Mucosa of descending colon (tissue), 3 donors: ENCODE results near the gene CST1. TPM values are rescaled to one million over a fixed set of nuclear protein-coding genes. Genes with fewer than 3 reads are reported as not detected.
"Not testable (repeated sequence)": the region's sequence is repeated elsewhere in the genome, so short reads cannot be mapped to it uniquely, and the experiment has no call there.

Experiments
- ATAC-seq: fragments of 200-7000 bp; cut with Tn5 transposase; one replicate; pipeline ENCODE4 v1.9.1; 2020; ENCODE audit warnings: mild to moderate bottlenecking, moderate library complexity
- DNase-seq, 3 donors: peaks; one replicate each; pipeline ENCODE4 v3.0.0-alpha.2; 2020
- H3K36me3 ChIP-seq: fragments of 200-600 bp; one replicate; pipeline ENCODE4 v1.8.0; 2021; ENCODE audit warnings: low read depth, mild to moderate bottlenecking
- H3K4me1 ChIP-seq: fragments of 200-600 bp; one replicate; pipeline ENCODE4 v1.8.0; 2021; ENCODE audit warnings: low read depth, mild to moderate bottlenecking
- H3K4me3 ChIP-seq: fragments of 200-600 bp; one replicate; pipeline ENCODE4 v1.8.0; 2021; ENCODE audit warnings: mild to moderate bottlenecking
- H3K9me3 ChIP-seq: fragments of 200-600 bp; one replicate; pipeline ENCODE4 v1.8.0; 2021; ENCODE audit warnings: mild to moderate bottlenecking
- intact Hi-C, 2 donors: fragments of 100-400 bp; cut with DNase I in 1 of 2; cut with micrococcal nuclease in 1 of 2; formaldehyde crosslinking; loops; one replicate each; pipeline versions ENCODE4 v1.11.0 to v1.11.1; 2022; cut with DNase I, micrococcal nuclease
- total RNA-seq, 3 donors: library from RNA; stranded (reverse); fragmentation: NEBNext Ultra II Directional in 2 of 3; extraction: Animal tissue kit (Norgen Biotek cat#: 25700) in 2 of 3; gene quantifications; one replicate each; pipeline versions ENCODE4 v1.2.1 to v1.2.4, GENCODE V29; 2021 to 2023
- TF ChIP-seq, protein P1 (sequence below): fragments of 200-600 bp; IDR thresholded peaks from one replicate; pipeline ENCODE4 v1.8.0; 2022; ENCODE audit warnings: antibody characterized with exemption, mild to moderate bottlenecking
- donor health status: DM: no; HTN: no; CAD: no; lungs with moderate emphysema.
- donor health status: DM: no; HTN: no; CAD: no.
- donor health status: DM: no; HTN: yes; CAD: no.

Gene CST1
- total RNA-seq, 3 donors from 2014 or later = not detected

DNA sequence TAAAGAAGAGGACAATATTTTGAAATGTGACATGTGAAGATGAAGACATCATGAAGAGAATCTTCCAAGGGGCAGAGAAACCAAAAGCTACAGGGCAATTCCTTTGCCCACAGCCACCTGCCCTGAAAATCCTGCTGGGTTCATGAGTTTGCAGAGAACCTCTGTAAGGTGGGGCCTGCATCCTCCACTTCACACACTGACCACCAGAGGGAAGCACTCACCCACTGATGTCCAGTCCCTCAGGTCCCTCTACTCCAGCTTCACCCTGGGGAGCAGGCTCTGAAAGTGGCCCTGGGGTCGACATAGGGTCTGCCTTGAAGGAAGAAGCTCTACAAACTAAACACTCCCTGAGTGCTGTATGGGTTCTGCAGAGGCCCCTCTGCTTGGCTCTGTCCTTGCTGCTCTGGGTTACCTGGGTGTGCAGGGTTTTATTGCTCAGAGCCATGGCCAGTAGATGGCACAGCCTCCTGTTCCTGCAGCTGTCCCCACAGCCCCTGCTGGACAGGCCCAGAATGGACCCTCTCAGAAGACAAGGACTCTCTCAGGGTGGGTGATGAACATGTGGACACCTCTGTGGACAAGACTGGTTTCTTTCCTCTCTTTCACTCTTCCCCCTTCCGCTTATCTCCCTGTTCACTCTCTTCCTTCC lies 27.0 kb downstream of the CST1 start:
- TF ChIP-seq, protein P1, sequence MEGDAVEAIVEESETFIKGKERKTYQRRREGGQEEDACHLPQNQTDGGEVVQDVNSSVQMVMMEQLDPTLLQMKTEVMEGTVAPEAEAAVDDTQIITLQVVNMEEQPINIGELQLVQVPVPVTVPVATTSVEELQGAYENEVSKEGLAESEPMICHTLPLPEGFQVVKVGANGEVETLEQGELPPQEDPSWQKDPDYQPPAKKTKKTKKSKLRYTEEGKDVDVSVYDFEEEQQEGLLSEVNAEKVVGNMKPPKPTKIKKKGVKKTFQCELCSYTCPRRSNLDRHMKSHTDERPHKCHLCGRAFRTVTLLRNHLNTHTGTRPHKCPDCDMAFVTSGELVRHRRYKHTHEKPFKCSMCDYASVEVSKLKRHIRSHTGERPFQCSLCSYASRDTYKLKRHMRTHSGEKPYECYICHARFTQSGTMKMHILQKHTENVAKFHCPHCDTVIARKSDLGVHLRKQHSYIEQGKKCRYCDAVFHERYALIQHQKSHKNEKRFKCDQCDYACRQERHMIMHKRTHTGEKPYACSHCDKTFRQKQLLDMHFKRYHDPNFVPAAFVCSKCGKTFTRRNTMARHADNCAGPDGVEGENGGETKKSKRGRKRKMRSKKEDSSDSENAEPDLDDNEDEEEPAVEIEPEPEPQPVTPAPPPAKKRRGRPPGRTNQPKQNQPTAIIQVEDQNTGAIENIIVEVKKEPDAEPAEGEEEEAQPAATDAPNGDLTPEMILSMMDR = peak; percentile 29
- intact Hi-C loops, H3K4me3 ChIP-seq, H3K9me3 ChIP-seq, H3K36me3 ChIP-seq, H3K4me1 ChIP-seq: not testable (repeated sequence)
- ATAC-seq = peak; percentile 77
- peak in 2 of 3 donors; percentile 38 for DNase-seq

DNA sequence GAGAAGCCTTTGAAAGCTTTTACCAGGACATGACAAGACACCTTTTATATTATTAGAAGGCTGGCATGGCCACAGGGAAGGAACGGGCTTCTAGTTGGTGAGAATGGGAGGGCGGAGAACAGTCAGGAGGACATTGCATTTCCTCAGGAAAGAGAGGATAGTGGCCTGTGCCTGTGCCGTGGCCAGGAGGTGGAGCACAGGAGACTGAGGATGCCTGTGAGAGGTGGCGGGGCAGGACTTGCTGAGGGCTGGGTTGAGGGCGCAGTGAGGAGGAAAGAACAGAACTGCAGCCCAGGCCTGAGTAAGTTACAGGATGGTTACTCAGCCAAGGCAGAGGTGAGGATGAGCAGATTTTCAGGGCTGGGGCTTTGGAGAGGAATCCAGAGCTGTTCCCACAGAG lies 27.9 kb downstream of the CST1 start:
- H3K4me3 ChIP-seq, H3K4me1 ChIP-seq, intact Hi-C loops, H3K36me3 ChIP-seq, H3K9me3 ChIP-seq, DNase-seq, ATAC-seq: not testable (repeated sequence)

DNA sequence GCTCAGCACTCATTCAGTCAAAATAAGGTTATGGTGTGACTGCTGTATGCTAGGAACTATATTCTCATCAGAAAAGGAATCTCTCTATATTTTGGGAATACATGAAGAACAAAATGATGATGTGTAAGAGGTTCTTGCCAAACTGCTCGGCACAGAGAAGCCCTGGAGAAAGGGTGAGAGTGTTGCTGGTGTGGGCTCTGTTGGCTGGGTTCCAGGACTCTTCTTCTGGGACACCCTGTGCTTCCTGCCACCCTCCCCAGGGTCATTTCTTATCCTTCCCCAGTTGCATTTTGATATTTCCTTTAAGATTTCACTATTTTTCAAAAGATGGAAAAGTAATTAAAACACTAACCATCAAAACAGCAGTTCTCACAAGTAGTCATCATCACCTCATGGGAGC lies 28.8 kb downstream of the CST1 start:
- intact Hi-C loops = no loop called here
- DNase-seq = no peak
- no peaks in the 10 kb centered on the region for H3K9me3 ChIP-seq
- no peaks in the 10 kb centered on the region for H3K36me3 ChIP-seq
- H3K4me3 ChIP-seq = no peak overlapping the region
- TF ChIP-seq, protein P1 = no peak
- no peaks in the 10 kb centered on the region for H3K4me1 ChIP-seq
- no peak for ATAC-seq

DNA sequence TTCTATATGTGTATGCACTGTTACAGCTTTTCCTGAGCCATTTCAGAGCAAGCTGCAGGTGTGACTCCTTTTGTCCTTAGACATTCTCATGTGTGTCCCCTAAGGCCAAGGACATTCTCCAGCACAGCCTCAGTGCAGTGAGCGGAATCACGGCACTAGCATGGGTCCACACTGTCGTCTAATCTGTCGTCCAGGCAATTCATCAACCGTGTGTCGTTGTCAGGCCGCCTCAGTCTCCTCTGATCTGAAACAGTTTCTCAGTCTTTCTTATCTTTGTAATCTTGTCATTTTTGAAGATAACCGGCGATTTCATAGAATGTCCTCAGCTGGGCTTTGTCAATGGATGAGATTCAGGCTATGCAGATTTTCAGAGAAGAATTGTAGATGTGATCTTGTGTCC lies 31.4 kb downstream of the CST1 start:
- ATAC-seq, DNase-seq, H3K9me3 ChIP-seq, H3K4me3 ChIP-seq, H3K4me1 ChIP-seq, intact Hi-C loops, H3K36me3 ChIP-seq: not testable (repeated sequence)

DNA sequence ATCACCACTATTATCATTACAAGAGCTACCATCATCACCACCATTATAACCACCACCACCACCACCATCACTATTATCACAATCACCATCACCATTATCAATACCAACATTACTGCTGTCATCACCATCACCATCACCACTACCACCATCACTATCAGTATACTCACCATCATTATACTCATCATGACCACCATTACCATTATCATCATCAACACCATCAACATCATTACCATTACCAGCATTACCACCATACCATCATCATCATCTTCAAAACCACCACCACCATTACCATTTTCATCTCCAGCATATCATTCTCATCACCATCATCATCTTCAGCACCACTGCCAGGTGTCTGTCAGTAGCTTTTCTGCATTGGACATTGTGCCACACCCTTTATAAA lies 39.0 kb downstream of the CST1 start:
- DNase-seq, ATAC-seq, H3K4me1 ChIP-seq, H3K9me3 ChIP-seq, H3K4me3 ChIP-seq, intact Hi-C loops, H3K36me3 ChIP-seq: not testable (repeated sequence)

DNA sequence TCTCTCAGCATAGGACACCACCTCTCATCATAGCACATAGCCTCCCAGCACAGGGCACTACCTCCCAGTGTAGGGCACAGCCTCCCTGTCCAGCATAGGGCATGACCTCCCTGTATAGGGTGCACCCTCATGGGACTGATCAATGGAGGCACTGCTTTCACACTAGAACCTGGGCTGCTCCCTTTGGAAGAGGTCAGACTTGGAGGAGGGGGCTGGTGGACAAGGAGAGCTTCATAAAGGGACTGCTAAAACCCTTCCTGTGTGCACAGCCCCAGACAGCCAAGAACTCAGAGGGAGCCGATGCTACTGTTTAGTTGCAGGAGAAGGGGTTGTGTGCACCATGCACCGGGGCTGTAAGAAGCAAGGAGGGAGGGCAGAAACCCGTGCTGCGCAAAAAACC lies 40.0 kb downstream of the CST1 start:
- no peaks in the 10 kb centered on the region for H3K36me3 ChIP-seq
- ATAC-seq = no peak
- DNase-seq = no peak
- intact Hi-C loops = no loop called here
- H3K4me1 ChIP-seq = no peaks in the 10 kb centered on the region
- TF ChIP-seq, protein P1 = no peak
- no peak overlapping the region for H3K4me3 ChIP-seq
- no peaks in the 10 kb centered on the region for H3K9me3 ChIP-seq

DNA sequence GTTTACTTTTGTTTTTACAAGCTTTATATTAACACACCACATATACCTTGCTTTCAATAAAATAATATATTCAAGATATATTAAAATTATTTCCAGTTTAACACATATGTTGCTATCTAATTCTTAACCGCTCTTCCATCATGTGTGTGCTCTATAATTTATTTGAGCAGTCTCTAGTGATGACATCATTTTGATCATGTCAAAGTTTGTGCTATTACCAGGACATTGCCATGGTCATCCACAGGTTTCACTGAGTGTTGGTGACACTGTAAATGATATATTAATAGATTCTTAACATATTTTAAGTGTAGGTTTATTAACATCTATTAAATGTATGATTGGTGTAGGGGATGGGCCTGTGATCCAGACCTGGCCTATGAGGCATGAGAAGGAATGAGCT lies 44.8 kb downstream of the CST1 start:
- TF ChIP-seq, protein P1 = no peak
- Histone ChIP-seq H3K36me3 (no peaks in the 10 kb centered on the region), H3K4me1 (no peaks in the 10 kb centered on the region), H3K4me3 (no peak overlapping the region), H3K9me3 (no peaks in the 10 kb centered on the region)
- ATAC-seq = no peak
- intact Hi-C loops = no loop called here
- DNase-seq = no peak
